GM18909 (cell line): ENCODE results near the gene UBE2Q1.
"Not testable (repeated sequence)": the region's sequence is repeated elsewhere in the genome, so short reads cannot be mapped to it uniquely, and the experiment has no call there.

Source experiments
- ATAC-seq: cut with Tn5 transposase; IDR thresholded peaks from one replicate; pipeline ENCODE4 v1.9.1; 2021; ENCODE audit warnings: mild to moderate bottlenecking; ENCODE audit not compliant: unreplicated experiment, poor library complexity

Gene UBE2Q1

GRCh38 chr1:154553056-154554030 lies 5.1 kb downstream of the UBE2Q1 start:
- no peak for ATAC-seq

GRCh38 chr1:154552036-154552435 lies 6.4 kb downstream of the UBE2Q1 start:
- no peak for ATAC-seq

DNA sequence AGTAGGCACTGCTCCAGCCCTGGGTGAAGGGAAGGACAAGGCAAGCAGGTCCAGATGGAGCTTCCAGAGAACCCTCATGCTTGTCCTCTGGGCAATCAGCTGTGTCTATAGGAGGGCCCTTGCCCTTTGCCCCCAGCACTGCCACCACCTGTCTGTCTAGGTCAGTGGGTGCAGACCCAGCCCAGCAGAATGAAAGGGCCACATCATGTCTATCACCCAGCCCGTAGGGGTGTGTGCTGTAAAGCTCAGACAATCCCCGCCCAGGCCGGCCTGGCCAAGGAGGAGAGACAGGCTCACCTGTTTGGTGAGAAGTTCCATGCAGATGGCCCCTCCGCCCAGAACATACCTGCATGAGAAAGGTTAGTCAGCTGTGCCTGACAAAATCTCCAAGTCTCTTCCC lies 7.0 kb downstream of the UBE2Q1 start:
- ATAC-seq: no peak

DNA sequence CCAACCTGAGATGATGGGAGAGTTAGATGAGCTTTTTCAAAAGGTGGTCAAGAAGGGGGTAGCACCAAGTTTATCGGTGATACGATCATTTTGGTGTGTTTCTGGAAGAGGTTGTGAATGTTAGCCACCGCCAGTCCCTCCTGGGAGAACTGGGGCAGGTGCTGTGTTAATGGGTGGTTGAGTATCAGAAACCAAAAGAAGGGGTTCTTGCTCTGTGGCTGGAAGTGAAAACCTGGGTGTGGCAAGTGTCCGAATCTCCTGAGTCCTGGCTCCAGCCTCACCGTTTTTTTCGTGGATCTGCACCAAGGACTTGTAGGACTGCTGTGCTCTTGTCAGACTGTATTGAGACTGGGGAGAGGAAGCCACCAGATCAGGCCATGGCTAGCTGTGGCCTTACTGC lies 7.8 kb downstream of the UBE2Q1 start:
- ATAC-seq: no peak

- ATAC-seq: no peak
Observed at GRCh38 chr1:154550070-154550469, 8.4 kb downstream of the UBE2Q1 start.

GRCh38 chr1:154549202-154549770 lies 9.2 kb downstream of the UBE2Q1 start:
- ATAC-seq: no peak

GRCh38 chr1:154548028-154548427 lies 10.4 kb downstream of the UBE2Q1 start:
- ATAC-seq: no peak

DNA sequence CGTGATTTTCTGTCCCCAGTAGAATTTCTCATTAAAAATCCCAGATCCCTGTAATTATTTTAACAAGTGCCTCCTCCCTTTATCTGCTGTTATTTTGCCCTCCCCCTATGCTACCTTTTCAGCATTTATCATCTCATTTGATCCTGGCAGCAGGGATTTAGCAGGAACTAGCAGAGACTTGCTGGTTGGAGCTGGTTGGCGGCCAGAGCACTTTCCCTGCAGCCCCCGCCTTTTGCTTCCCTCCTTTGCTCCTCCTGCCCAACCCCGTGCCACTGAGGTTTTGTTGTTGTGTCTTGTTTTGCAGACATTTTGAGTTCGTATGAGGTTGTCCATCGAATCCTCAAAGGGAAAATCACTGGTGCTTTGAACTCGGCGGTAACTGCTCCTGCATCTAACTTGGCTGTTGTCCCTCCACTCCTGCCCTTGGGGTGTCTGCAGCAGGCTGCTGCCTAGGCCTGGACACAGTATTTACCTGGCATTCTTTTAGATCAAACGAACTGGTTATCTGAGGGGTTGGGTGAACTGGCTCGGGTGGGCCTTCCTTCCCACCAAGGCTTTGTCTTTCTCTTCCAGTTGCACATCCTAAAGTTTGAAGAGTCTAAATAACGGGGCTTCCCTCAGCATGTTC lies 11.2 kb downstream of the UBE2Q1 start:
- ATAC-seq: no peak

DNA sequence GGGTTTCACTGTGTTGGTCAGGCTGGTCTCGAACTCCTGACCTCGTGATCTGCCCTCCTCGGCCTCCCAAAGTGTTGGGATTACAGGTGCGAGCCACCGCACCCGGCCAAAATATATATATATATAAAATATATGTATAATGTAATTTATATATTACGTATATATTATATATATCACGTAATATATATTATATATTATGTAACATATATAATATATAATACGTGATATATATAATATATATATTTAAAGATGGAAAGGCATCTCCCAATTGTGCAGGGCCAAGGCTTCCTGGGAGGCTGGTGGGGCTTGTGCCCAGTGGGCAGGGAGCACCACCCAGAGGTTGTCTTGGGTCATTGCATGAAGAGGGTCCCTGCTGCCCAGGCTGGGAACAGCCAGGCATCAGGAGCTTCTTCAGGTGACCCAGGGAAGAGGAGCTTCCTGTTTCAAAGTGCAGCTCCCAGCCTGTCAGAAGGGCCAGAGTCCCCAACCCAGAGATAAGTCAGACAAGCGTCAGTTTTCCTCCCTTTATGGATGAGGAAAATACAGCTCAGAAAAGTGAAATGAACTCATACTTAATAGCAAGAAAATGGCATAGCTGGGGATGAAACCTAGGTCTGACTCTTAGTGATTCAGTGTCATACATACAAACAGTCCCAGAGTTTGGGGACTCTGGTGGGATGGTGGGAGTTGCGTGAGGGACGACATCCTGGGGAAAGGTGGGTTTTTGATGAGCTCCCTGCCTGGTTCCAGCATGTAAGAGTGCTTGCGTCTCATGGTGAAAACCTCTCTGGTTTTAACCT lies 12.0 kb downstream of the UBE2Q1 start:
- no peak for ATAC-seq

DNA sequence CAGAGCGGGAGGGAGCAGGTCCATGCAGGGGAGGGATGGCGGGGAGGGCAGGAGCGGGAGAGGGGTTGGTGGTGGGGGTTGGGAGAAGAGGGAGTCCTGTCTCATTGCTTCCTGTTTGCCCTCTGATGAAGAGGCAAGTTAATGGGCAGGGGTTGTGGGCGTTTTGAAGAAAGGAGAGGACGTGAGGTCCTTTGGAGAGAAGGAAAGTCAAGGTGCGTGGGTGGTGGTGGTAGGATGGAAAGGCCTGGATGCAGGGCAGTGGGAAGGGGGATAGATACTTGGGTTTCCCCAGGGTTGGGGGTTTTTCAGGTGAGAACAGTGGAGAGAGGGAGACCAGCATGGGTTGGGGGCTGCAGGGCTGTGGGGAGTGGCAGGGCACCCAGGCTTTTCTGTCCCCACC lies 17.2 kb downstream of the UBE2Q1 start:
- no peak for ATAC-seq

GRCh38 chr1:154539486-154540483 lies 18.7 kb downstream of the UBE2Q1 start:
- no peak for ATAC-seq

GRCh38 chr1:154536570-154536969 lies 21.9 kb downstream of the UBE2Q1 start:
- ATAC-seq: no peak

DNA sequence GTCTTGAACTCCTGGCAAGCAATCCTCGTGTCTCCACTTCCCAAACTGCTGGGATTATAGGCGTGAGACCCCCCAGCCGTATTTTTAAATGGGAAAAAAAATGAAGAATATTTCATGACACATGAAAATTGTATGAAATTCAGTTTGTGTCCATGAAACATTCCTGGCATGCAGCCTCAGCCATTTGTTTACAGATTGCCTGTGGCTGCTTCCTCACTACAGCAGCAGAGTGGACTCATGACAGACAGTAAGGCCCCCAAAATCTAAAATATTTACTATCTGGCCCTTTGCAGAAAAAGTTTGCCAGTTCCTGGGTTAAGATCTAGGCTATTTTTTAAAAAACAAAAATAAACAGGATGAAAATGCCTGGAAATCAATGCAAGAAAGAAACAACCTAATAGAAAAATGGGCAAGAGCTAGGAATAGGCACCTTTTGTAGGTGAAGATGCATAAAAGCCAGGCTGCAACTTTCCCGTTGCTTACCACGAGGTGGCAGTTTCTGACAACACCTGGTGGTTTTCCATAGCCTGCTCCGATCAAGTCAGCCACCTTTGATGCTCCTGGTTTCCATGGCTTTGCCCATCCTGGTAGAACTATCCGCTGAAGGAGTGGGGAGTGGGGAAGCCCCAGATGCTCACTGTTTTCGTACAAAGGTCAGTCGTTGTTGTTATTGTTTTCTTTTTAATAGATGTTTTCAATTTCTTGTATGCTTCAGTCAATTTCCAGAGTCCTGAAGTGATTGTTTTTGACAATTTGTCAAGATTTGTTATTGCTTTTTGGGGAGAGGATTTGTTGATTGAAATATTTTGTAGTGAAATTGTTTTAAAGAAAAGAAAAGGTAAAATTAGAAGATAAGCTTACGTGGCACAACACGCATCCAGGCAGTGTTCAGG lies 24.3 kb downstream of the UBE2Q1 start:
- no peak for ATAC-seq

GRCh38 chr1:154531950-154532349 lies 26.5 kb downstream of the UBE2Q1 start:
- not testable (repeated sequence) for ATAC-seq

DNA sequence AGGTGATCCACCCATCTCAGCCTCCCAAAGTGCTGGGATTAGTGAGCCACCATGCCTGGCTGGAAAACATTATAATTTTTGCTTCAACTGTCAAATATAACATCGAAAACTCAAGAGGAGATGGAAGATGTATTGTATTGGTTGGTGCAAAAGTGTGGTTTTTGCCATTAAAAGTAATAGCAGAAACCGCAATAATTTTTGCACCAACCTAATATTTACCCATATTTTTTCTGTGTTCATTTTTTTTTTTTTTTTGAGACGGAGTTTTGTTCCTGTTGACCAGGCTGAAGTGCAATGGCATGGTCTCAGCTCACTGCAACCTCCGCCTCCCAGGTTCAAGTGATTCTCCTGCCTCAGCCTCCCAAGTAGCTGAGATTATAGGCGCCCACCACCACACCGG lies 29.2 kb downstream of the UBE2Q1 start:
- ATAC-seq: no peak

GRCh38 chr1:154527192-154527591 lies 31.3 kb downstream of the UBE2Q1 start:
- no peak for ATAC-seq

DNA sequence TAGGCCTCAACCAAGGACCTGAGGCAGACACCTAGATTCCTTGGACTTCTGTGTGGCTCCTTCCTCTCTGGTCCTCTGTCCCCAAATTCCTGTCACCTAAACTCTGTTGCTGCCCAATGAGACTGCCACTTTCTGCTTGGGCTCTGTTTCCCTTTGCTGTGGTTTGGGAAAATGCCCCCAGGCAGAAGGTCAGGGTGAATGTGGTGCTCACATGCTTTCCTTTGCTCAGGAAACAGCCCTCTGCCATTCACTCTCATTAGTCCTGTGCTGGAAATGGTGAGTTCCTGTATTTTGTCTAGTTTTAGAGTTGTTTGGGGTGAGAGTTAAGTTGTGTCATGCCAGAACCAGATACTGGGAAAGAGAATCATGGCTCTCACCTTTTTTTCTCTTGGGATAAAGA lies 33.6 kb downstream of the UBE2Q1 start:
- no peak for ATAC-seq

DNA sequence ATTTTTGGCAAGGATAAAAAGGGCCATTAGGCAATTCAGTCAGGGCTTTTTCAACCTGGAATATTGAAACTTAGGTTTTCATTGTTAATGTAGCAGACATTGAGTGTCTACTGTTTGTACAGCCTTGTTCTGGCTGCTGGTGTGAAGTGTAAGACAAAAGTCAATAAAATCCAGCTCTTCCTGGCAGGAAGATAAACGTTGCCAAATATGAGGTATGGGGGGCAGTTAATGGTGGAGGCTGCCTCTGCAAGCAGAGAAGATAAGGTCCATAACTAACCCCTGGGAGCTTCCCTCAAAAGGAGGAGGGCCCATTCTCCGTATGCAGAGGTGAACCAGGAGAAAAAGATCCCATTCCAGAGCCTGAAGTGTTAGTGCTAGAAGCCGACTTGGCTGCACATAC lies 36.8 kb downstream of the UBE2Q1 start:
- no peak for ATAC-seq
